Astrocyte of the hippocampus (primary cell): ENCODE results near the gene POPDC3.

Experiments used
- DNase-seq: peaks from one replicate; pipeline ENCODE4 v3.0.0; 2011; ENCODE audit warnings: low read depth, low spot score

POPDC3 gene

DNA sequence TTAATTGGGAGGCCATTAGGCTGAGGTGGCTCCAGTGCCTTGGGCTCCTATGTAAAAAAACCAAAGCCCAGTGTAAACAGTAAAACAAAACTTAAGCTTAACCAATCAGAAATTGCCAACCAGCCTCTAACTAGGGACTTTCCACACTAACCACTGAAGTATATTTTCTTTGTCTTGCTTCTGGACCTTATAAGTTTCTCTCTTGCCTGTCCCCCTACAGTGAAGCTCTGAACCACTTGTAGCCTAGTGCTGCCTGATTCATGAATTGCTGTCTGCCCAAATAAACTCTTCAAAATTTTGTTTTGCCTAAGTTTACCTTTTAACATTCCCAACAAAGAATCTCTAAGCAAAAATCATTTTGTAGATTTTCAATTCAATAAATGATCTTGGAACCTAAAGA, 28.2 kb downstream of the POPDC3 start:
- no peak for DNase-seq

GRCh38 chr6:105138141-105138540, 41.7 kb downstream of the POPDC3 start:
- no peak for DNase-seq

DNA sequence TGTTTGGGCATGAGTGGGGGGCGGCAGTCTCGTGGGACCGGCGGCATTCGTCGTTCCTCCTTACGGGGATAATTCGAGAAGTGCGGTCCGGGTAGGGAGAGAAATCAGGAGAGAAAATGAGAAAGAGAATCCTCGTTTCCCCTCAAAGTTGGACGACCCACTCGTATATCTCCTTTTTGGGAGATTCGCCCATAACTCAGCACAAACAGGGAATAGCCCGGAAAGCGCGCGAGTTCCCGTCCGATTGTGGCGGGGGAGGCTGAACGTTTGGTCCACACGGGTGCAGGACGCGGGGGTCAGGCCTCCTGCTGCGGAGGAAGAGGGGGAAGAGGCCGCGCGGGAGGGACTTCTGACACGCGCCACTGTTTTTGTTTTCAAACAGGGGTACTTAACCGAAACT, 42.4 kb downstream of the POPDC3 start:
- no peak for DNase-seq

DNA sequence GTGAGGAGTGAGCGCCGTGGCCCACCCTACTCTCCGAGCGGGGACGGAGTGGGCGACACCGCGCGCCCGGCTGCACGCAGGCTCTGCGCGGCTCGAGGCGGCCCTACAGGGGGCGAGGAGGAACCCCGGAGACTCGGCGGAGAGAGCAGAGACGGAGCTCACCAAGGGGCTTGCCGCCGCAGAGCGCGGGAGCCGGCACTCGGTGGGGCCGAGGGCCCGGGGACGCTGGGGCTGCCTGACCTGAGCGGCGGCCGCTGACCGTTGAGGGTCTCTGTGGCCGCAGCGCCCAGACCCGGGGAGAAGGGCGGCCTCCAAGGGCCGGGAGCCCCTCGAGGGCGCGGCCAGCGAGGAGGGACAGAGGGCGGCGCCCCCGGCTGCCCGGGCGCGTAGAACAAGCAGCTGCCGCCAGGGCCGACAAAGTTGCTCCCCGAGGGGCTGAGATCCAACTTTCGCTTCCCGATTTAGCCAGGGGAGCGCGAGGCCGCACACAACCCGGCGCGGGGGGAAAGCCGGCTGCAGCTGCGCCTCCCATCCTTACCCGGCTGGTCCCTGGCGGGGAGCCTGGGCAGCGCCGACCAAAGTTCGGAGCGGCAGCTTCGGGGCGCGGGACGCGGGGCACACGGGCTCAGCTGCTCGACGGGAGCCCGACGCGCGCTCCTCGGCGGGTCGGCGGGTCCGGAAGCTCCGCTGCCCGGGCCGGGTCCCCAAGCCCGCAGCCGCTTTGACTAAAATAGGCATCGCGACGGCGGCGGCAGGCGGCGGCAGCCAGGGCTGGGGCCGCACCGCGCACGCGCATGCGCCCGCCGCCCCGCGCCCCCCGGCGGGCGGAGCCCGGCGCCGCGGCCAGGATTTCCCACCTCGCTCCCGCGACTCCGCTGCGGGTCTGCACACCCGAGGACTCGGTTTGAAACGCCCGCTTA, 43.1 kb downstream of the POPDC3 start:
- peak; percentile 79 for DNase-seq

DNA sequence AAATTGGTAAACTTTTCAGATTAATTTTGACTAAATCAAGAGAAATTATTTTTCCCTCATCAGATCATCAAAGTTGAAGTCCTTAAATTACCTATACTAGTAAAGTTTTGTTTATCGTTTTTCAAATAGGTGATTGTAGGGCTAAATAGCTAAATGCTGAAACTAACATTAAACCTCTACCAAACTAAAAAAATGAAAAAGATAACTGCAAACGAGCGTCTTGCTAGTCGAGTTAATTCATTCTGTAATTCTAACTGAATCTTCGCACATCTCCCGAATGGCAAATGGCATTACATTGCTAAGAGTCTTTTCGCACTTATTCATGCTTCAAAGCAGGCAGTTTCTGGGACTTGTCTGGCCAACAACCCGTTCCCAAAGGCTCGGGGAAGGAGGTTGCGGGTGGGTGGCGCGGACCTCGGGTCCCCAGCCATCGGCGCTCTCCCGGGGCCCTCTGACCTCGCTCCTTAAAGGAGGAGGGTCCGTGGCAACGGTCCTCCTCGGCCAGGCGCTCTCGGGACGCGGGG, 43.8 kb downstream of the POPDC3 start:
- DNase-seq = peak; percentile 58

GRCh38 chr6:105135056-105135455, 44.8 kb downstream of the POPDC3 start:
- DNase-seq = peak; percentile 18

DNA sequence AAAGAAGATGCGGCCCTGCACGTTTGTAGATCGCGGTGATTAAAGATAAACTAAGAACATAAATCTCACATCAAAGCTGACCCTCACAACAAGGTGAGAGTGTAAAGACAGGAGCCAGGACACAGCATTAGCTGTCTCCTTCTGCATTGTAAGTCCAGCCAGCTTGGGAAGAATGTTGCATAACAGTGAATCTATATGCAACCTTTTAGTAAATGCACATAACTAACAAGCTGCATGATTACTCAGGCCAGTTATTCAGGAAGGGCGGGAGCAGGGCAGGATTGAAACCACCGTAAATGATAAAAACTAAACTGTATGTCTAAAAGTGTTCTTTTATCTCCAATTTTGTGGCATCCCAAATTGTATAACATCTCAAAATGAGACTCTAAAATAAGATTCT, 57.1 kb downstream of the POPDC3 start:
- DNase-seq = no peak

- no peak for DNase-seq
Measured at GRCh38 chr6:105121981-105122380, 57.8 kb downstream of the POPDC3 start.

GRCh38 chr6:105120570-105120969, 59.2 kb downstream of the POPDC3 start:
- no peak for DNase-seq

GRCh38 chr6:105116150-105116549, 63.7 kb downstream of the POPDC3 start:
- DNase-seq = no peak

GRCh38 chr6:105113422-105113821, 66.4 kb downstream of the POPDC3 start:
- DNase-seq = no peak

GRCh38 chr6:105112577-105112976, 67.2 kb downstream of the POPDC3 start:
- no peak for DNase-seq

- DNase-seq = no peak
Measured at GRCh38 chr6:105111871-105112270, 67.9 kb downstream of the POPDC3 start.

DNA sequence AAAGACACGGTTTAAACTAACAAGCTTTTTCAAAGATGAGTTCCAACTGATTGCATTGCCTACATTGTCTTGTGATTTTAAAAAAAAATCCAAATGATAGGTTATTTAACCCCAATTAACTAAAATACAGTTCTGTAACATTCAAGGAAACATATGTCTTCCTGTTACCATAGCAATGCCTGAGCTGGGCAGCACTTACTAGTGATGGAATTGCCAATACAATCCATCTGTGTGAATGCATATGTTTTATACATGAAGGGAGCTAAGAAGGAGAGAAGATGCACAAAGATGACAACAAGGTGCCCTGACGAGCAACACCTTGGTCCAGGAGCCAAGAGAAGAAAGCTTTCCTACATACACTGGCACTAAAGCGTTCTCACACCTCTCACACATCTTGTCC, 68.7 kb downstream of the POPDC3 start:
- DNase-seq = no peak

- DNase-seq = no peak
Measured at GRCh38 chr6:105109955-105110895, 69.6 kb downstream of the POPDC3 start.

- DNase-seq = no peak
Measured at GRCh38 chr6:105108631-105109262, 71.1 kb downstream of the POPDC3 start.
